Mesenteric fat pad (tissue), 1 donor: ENCODE results near the gene DHX58. TPM values are rescaled to one million over a fixed set of nuclear protein-coding genes. Genes with fewer than 3 reads are reported as not detected.

ENCODE experiments used
- DNase-seq: peaks from one replicate; pipeline ENCODE4 v3.0.0-alpha.2; 2020; ENCODE audit warnings: low spot score
- total RNA-seq: library from RNA; stranded (reverse); fragmentation: NEBNext Ultra II Directional; extraction: Animal tissue kit (Norgen Biotek cat#: 25700); gene quantifications from one replicate; pipeline ENCODE4 v1.2.1, GENCODE V29; 2021
- donor health status: DM: yes; HTN: yes; CAD: no.

The DHX58 gene
- total RNA-seq, 1 donor from 2014 or later, result 13.2 TPM

GRCh38 chr17:42087736-42088705, 24.5 kb downstream of the DHX58 start:
- no peak for DNase-seq

- DNase-seq, result no peak
These were observed 25.3 kb downstream of the DHX58 start for GRCh38 chr17:42087042-42087701.

DNA sequence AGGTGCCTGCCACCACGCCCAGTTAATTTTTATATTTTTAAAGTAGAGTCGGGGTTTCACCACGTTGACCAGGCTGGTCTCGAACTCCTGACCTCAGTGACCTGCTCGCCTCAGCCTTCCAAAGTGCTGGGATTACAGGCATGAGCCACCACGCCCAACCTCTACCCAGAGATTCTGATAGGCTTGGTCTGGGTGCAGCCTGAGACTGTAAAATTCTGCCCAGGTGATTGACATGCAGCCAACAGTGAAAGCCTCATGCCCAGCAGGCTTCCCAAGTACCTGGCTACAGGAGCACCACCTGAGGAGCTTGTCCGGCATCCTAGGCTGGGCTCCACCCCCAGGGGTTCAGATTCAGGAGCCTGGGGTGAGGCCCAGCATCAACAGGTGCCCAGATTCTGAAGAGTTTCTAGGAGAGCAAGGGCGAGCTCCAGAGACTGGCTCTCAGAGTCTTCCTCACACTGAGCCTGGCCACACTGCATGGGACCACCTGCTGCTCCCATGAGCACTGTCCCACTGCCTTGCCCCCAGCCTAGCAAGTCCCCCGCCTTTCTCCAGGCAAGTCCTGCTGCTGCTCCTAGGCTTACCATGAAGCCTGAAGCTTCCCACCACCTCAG, 30.9 kb downstream of the DHX58 start:
- no peak for DNase-seq

- no peak for DNase-seq
These were observed 33.0 kb downstream of the DHX58 start for GRCh38 chr17:42079541-42079940.

GRCh38 chr17:42078396-42079043, 34.0 kb downstream of the DHX58 start:
- DNase-seq, result no peak

- DNase-seq, result no peak
These were observed 34.8 kb downstream of the DHX58 start for GRCh38 chr17:42077755-42078154.

GRCh38 chr17:42076797-42077559, 35.5 kb downstream of the DHX58 start:
- no peak for DNase-seq

DNA sequence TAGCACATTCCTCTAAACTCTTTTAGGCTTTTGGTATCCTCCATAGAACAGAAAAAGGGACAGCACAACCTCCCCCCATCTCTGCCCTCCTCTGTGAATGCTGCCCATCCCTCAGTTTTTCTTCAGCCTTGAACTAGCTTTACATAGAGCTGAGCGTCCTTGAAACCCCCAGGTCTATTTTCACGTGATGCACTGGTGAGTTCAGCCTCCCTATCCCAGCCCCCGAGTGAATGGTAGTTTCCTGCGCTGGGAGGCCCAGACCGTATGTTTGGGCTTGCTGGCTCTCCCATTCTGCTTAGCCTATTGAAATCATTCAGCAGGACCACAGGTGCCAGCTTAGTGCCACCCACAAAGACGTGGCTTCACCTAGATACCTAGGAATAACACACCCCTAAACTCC, 36.7 kb downstream of the DHX58 start:
- DNase-seq, result no peak

DNA sequence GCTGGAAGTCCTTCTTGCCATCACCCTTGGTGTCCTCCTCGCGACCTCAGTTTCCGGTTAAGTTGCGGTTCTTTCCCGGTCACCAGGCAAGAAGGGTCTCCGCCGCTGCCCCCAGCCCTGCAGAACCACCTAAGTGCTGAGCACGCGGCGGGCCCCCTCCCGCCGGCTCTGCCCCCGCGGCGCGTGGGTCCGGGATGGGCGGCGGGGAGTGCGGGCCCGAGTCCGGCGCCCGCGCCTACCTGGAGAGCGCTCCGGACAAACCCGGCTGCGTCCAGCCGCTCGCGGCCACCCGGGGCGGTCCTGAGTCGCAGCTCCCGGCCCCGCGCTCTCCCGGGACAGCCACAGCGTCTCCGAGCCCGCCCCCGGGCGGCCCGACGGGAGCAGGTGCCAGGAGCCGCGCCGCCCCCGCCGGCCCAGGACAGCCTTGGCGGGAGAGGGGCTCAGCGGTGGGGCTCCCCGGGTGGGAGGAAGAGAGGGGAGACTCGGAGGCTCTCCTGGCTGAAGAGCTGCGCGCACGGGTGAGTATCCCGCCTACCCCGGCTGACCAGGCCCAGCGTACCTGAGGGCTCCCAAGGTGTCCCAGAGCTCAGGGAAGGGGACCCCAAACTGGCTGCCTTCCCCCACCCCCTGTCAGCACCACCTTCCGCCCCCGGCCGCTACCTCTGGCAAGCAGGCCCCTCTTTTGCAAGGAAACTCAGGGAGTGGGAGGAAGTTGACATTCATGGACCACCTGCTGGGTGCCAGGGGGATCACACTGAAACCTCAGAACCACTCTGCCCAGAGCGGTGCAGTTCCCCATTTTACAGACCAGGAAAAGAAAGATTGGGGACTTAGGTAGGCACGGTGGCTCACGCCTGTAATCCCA, 40.0 kb downstream of the DHX58 start:
- no peak for DNase-seq

- no peak for DNase-seq
These were observed 40.7 kb downstream of the DHX58 start for GRCh38 chr17:42071810-42072209.

DNA sequence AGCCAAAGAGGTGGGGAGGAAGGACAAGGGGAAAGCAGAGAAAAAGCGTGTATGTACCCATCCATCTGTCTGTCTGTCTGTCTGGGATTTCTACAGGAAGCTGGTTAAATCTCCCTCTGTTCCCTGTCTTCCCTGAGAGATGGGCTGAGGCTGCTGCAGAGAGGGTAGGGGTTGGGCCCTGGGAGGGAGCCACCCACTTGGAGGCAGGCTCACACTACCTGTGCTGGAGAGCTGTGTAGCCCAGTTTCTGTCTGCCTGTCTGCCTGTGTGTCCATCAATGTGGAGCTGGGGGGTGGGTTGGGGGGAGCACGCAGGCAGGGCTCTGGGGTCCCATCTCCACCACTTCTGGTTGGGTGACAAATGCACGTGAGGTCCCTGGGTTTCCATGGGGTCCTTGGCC, 43.5 kb downstream of the DHX58 start:
- no peak for DNase-seq

DNA sequence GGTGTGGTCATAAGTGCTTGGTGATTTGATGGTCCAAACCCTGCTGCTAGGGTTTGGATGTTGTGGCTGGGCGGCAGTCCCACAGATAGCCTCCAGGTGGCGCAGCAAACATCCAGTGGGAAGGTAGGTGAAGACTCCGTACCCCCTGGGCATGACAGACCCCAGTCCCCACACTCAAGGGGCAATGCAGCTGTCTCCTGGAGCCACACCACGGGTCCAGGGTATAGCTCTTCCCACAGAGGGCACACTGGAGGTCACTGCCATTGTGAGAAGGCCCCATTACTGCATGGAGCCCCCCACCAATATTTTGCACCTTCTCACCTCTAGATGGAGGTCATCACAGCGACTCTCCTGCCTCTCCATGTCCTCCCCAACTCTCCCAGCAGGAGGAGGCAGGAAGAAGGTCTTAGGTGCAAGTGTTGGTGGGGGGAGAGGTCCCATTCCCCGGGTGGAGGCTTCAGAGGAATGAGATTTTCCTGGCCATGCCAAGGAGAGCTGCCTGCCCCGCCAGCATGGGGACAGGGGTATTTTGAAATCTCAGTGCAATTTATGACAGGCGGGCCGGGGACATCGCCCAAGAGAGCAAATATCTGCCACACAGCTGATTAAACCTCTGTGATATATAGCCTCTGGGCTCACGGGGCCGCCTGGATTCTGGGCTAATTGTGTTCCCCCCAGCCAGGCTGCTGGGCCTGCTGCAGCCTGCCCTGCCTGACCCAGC, 45.0 kb downstream of the DHX58 start:
- no peak for DNase-seq

DNA sequence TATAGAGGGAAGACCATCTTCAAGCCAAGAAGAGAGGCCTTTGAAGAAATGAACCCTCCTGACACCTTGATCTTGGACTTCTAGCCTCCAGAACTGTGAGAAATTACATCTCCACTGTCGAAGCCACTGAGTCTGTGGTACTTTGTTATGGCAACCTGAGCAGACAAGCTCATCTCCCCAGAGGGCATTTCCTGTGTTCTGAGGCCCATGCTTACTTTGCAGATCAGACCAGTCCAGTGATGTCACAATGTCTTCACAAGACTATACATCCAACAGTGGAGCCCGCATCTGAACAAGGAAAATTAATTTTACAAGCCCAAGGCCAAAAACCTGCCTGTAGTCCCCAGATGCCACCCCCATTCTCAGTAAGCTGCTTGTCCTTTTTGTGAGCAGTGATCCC, 47.3 kb downstream of the DHX58 start:
- no peak for DNase-seq

DNA sequence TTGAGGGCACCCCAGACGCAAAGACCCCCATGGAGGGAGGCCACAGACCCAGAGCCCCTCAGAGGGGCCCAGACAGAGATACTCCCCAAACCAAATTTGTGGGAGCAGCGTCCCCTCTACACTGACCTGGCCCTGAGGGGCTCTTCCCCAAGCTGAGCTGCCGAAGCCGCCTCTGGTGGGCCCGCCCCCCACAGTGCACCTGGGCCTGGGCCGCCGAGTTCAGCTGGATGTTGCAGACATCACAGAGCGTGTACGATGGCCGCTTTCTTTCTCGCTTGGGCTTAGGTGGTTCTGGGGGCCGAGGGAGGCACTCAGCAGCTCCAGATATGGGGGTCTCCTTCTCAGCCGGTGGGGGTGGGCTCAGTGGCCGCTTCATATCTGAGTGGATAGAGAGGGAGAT, 49.8 kb downstream of the DHX58 start:
- DNase-seq, result no peak

DNA sequence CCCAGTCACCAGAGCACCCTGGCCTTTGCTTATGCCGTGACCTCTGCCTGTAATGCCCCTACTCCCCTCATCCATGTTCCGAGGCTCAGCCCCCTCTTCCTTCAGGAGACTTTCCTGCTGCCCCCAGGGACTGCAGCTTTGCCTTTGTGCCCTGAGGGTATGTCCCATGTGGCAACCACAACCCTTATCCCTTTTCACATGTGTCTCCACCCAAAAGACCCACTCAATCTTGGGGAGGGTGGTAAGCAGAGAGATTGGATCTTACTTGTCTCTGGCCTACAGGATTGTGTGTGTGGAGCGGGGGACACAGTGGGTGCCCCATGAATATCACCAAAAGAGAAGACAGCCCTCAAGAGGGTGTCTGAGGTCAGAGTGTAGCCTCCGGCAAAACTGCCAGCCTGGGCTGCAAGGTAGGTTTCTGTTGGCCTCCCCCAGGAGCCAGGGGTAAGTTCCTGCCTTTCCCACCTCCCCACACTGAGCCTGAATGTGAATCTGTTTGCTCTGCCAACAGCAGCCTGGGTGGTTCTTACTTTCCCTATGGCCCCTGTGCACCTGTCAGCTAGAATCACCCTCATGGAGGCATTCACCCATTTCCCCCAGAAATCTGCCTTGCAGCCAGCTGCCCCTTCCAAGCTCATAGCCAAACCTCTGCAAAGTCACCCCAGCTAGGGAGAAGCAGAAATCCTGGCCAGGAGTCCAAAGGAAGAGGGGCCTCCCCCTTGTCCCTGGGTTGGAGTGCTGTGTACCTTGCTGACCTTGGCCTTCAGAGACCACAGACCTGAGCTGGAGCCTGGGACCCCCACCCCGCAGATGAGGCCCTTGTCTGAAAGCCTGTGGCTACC, 50.6 kb downstream of the DHX58 start:
- DNase-seq, result no peak

DNA sequence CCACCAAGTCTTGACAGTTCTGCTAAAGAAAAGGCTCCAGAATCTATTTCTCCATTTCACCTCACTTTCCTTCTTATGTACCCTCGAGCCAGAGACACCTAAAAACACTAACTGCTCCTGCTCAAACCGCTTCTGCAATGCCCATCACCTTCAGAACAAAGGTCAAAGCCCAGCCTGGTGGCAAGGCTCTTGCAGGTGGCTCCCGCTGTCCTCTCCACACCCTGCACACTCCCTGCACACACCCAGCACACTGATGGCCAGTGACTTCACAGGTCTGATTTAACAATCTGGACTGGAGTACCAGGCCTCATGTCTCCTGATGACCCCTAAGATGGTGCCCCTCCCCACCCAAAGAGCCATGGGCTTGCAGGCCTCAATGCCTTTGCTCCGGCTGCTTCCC, 52.3 kb downstream of the DHX58 start:
- DNase-seq, result no peak

- DNase-seq, result no peak
These were observed 52.7 kb downstream of the DHX58 start for GRCh38 chr17:42059815-42060214.

- DNase-seq, result no peak
These were observed 54.5 kb downstream of the DHX58 start for GRCh38 chr17:42058063-42058462.
